ENCODE measurements around the gene ARL4A. TPM values are rescaled to one million over a fixed set of nuclear protein-coding genes. Genes with fewer than 3 reads are reported as not detected.
A peak's percentile ranks its signal among the peaks of the same experiment; 100 is the strongest.

Gene ARL4A
- total and polyA plus RNA-seq, 9 of the 15 experiments (the other 6 are each of a cell fraction or from before 2014, with no cell fraction given) = 118 to 688 (median 172) TPM

GRCh38 chr7:12729112-12729511 lies 41.7 kb downstream of the ARL4A start (continued):
- TF ChIP-seq PKNOX1 (IDR thresholded peaks at IDR 0.05) (peak; percentile 5; the same call in 1 of the 2 replicates), SPI1 (IDR thresholded peaks at IDR 0.05; ENCODE audit: borderline replicate concordance, low read depth, low read length) (peak; percentile 55), TEAD4 (IDR thresholded peaks at IDR 0.05; ENCODE audit: low read length) (peak; percentile 87), TEAD4 (CRISPR knock-in tag; IDR thresholded peaks at IDR 0.05; ENCODE audit: borderline replicate concordance) (no peak), MXI1 (IDR thresholded peaks at IDR 0.05; ENCODE audit: low read depth, low read length) (0 out of 2 replicates have a peak, but pooled peaks have one; percentile 43), DMBX1 (CRISPR knock-in tag; IDR thresholded peaks at IDR 0.05; ENCODE audit: borderline replicate concordance) (peak; percentile 78), NUFIP1 (IDR thresholded peaks at IDR 0.05; ENCODE audit: partially characterized antibody) (no peak), MEF2A (IDR thresholded peaks at IDR 0.05; ENCODE audit: control insufficient read depth, low read depth, low read length) (0 out of 2 replicates have a peak, but pooled peaks have one; percentile 47), YY1 (IDR thresholded peaks at IDR 0.05; ENCODE audit: borderline replicate concordance in 1 of 3, control insufficient read depth in 1 of 3, extremely low read depth in 1 of 3, insufficient read depth in 3 of 3, insufficient read length in 1 of 3, insufficient replicate concordance in 2 of 3, low read depth in 1 of 3, low read length in 2 of 3) (peak in 2 of 3 experiments; percentile 25 to 81), HMBOX1 (IDR thresholded peaks at IDR 0.05) (peak; percentile 69; the same call in 1 of the 2 replicates), ZNF41 (CRISPR knock-in tag; conservative IDR thresholded peaks at IDR 0.05) (0 out of 2 replicates have a peak, but pooled peaks have one; percentile 36), BHLHE40 (IDR thresholded peaks at IDR 0.05; ENCODE audit: low read length) (peak; percentile 41; the same call in 1 of the 2 replicates), TEAD2 (tag; IDR thresholded peaks at IDR 0.05) (0 out of 2 replicates have a peak, but pooled peaks have one; percentile 24), SRSF9 (IDR thresholded peaks at IDR 0.05; ENCODE audit: borderline replicate concordance, low read depth, low read length) (no peak), MAX (CRISPR knock-in tag; IDR thresholded peaks at IDR 0.05) (no peak), KLF16 (IDR thresholded peaks at IDR 0.05) (peak; percentile 76; the same call in 1 of the 2 replicates), BMI1 (IDR thresholded peaks at IDR 0.05; ENCODE audit: low read length) (no peak), TAF1 (IDR thresholded peaks at IDR 0.05; ENCODE audit: control insufficient read depth, extremely low read depth, insufficient read depth, low read length, severe bottlenecking) (peak; percentile 59), ZNF121 (CRISPR knock-in tag; conservative IDR thresholded peaks at IDR 0.05) (no peak), SMAD1 (IDR thresholded peaks at IDR 0.05; ENCODE audit: low read depth, low read length, partially characterized antibody) (peak; percentile 94), ARID3A (IDR thresholded peaks at IDR 0.05; ENCODE audit: borderline replicate concordance, low read depth, low read length) (peak; percentile 74; the same call in 1 of the 2 replicates), JUND (IDR thresholded peaks at IDR 0.05; ENCODE audit: borderline replicate concordance, low read depth, low read length) (peak; percentile 71), JUND (tag; IDR thresholded peaks at IDR 0.05; ENCODE audit: borderline replicate concordance, low read depth, low read length) (peak; percentile 74; the same call in 1 of the 3 replicates), CREM (IDR thresholded peaks at IDR 0.05; ENCODE audit: low read depth) (peak; percentile 64), EHMT2 (IDR thresholded peaks at IDR 0.05) (peak; percentile 89)
